ENCODE results near the gene OTX2. TPM values are rescaled to one million over a fixed set of nuclear protein-coding genes. Genes with fewer than 3 reads are reported as not detected.

Gene OTX2
- total RNA-seq, 2 donors from 2014 or later, result not detected

- Mint-ChIP-seq H3K9me3 (peaks cover 0 to 4% of the 10 kb centered on the region in 2 donors), H3K27ac (no peak overlapping the region), H3K36me3 (no peaks in the 10 kb centered on the region)
- ATAC-seq, result no peak
- DNase-seq (ENCODE audit: low spot score in 2 of 2), result no peak
These were observed 39.8 kb downstream of the OTX2 start for GRCh38 chr14:56770512-56770911.

- no peaks in the 10 kb centered on the region for H3K9me3 Mint-ChIP-seq
- no peak for DNase-seq (ENCODE audit: low spot score in 2 of 2)
- ATAC-seq, result peak in 1 of 2 donors; percentile 64
- no peaks in the 10 kb centered on the region for H3K36me3 Mint-ChIP-seq
- H3K27ac Mint-ChIP-seq, result no peak overlapping the region
These were observed 49.9 kb downstream of the OTX2 start for GRCh38 chr14:56760164-56760914.

GRCh38 chr14:56759633-56760032 lies 50.6 kb downstream of the OTX2 start:
- Mint-ChIP-seq H3K27ac (no peak overlapping the region), H3K36me3 (no peaks in the 10 kb centered on the region), H3K9me3 (no peaks in the 10 kb centered on the region)
- ATAC-seq, result no peak
- no peak for DNase-seq (ENCODE audit: low spot score in 2 of 2)

DNA sequence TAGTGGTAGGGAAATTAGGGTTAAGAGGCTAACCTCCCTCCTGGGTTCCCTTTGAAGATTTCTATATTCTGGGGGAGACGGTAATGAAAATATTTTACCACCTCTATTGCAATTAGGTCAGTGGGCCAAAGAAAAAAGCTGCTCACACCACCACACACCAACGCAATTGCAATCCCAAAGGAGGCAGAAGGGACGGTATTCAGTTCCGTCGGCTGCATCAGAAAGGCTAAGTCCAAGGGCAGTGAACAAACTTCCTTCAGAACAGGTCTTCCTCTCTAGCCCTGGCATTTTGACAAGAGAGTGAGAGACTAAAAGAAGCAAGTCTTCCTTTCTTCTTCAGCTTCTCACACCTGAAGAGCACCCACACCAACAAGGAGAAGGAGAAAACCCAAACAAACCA lies 51.2 kb downstream of the OTX2 start:
- no peak for ATAC-seq

DNA sequence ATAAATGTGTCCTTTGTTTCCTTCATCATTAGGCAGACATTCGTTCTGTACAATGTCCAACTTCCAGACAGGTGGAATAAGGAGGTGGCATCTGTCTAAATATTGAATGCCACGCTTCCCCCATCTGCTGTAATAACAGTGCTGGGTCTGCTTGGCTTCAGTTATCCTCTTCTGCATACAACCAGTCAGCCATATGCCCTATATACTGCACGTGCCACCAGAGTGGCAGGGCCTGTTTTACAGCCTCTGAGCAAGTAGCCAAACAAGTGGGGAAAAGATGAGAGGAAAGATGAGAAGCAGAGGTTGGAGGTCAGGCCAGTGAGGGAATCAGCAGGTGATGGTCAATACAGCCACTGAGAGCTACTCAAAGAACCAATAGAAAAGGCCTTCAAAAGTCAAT lies 55.4 kb downstream of the OTX2 start:
- H3K36me3 Mint-ChIP-seq, result no peaks in the 10 kb centered on the region
- DNase-seq (ENCODE audit: low spot score in 2 of 2) (no peak), ATAC-seq (no peak)
- no peak overlapping the region for H3K27ac Mint-ChIP-seq
- H3K9me3 Mint-ChIP-seq, result no peaks in the 10 kb centered on the region

More for the DNA sequence above, 51.2 kb downstream of the OTX2 start:
- Mint-ChIP-seq H3K9me3 (no peaks in the 10 kb centered on the region), H3K36me3 (no peaks in the 10 kb centered on the region), H3K27ac (no peak overlapping the region)
- no peak for DNase-seq (ENCODE audit: low spot score in 2 of 2)

DNA sequence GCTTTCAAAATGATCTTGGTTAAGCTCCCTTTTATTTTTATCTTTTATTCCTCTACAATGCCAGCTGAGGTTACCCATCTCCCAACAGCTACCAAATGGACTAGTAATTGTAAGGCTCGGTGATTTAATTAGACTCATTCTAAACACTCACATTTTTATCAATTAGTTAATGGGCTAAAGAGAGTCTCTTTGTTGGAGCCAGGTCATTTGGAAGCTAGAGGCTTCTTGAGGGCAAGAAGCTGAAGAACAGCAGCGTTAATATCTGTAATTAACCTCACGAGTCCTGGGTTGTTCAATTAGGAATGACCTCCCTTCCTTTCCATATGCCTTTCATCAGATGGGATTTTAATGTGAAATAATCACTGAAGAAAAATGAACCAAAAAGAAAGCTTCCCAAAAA lies 56.9 kb downstream of the OTX2 start:
- H3K36me3 Mint-ChIP-seq, result no peaks in the 10 kb centered on the region
- H3K27ac Mint-ChIP-seq, result no peak overlapping the region
- ATAC-seq, result no peak
- DNase-seq (ENCODE audit: low spot score in 2 of 2), result no peak
- no peaks in the 10 kb centered on the region for H3K9me3 Mint-ChIP-seq

DNA sequence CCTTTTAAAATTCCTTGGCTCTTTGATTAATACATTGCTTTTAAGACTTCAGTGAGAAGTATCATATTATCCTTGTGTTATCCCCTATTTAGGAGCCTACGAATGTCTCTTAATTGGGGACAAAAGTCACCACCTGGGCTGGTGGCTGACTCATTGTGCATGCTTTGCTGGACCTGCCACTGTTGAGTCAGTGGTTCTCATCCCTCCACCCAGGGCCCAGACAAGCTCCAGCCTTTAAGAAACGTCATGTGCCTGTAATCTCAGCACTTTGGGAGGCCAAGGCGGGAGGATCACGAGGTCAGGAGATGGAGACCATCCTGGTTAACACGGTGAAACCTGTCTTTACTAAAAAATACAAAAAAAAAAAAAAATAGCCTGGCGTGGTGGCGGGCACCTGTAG lies 57.9 kb downstream of the OTX2 start:
- ATAC-seq (no peak), DNase-seq (ENCODE audit: low spot score in 2 of 2) (no peak)
- H3K9me3 Mint-ChIP-seq, result no peaks in the 10 kb centered on the region
- no peak overlapping the region for H3K27ac Mint-ChIP-seq
- no peaks in the 10 kb centered on the region for H3K36me3 Mint-ChIP-seq

- ATAC-seq (no peak), DNase-seq (ENCODE audit: low spot score in 2 of 2) (no peak)
- H3K27ac Mint-ChIP-seq, result no peak overlapping the region
- no peaks in the 10 kb centered on the region for H3K9me3 Mint-ChIP-seq
- no peaks in the 10 kb centered on the region for H3K36me3 Mint-ChIP-seq
These were observed 58.8 kb downstream of the OTX2 start for GRCh38 chr14:56751471-56751870.

Other genes starting within 250 kb of the OTX2 start
- 10 to 100 TPM; 11.6 to 22.1 TPM for gene TMEM260, start 230.7 kb downstream of the OTX2 start, total RNA-seq